ENCODE measurements around the gene MPPED2. TPM values are rescaled to one million over a fixed set of nuclear protein-coding genes. Genes with fewer than 3 reads are reported as not detected.

Gene MPPED2
- total and polyA plus RNA-seq, 2 of the 13 experiments (the other 11 are each of a cell fraction or from before 2014, with no cell fraction given): not detected

DNA sequence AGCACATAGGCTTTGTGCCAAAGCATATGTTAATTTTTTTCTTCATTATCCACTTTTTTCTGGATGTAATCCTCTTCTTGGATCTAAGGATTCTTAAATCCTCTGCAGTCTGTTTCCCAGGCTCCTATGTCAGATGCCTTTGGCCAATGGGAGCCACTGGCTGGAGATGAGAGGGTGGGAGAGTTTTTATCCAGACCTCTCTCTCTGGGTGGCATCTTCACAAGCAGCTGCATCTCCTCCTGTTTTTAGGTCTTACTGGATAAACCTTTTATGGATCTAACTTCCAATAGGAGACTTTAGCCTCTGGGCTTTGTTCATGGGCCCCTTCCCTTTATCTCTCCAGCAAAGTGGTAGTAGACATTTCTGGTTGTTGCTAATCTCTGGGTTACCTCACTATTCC is 22.4 kb upstream of the MPPED2 start:
- Histone ChIP-seq H3K27ac (ENCODE audit: extremely low read length, insufficient read depth, low read length) (no peak overlapping the region), H3K9ac (ENCODE audit: insufficient read depth, low read depth, low read length) (no peak overlapping the region), H3K4me1 (ENCODE audit: insufficient read depth, low read length) (no peaks in the 10 kb centered on the region), H3K79me2 (ENCODE audit: insufficient read depth, low read length) (no peaks in the 10 kb centered on the region), H3K4me3 (replicated peaks in 1 of 3; ENCODE audit: insufficient read depth in 1 of 3, low read depth in 2 of 3, low read length in 3 of 3) (no peak overlapping the region), H3K9me3 (ENCODE audit: low read length) (no peaks in the 10 kb centered on the region), H2AFZ (ENCODE audit: low read length) (no peak overlapping the region), H4K20me1 (ENCODE audit: insufficient read depth, low read length) (no peaks in the 10 kb centered on the region), H3K36me3 (replicated peaks in 1 of 2; ENCODE audit: control insufficient read depth in 1 of 2, insufficient read depth in 2 of 2, low read length in 2 of 2) (no peaks in the 10 kb centered on the region), H3K4me2 (ENCODE audit: low read depth, low read length) (no peak overlapping the region), H3K27me3 (ENCODE audit: control insufficient read depth in 1 of 2, insufficient read depth in 2 of 2, low read length in 2 of 2) (no peaks in the 10 kb centered on the region)
- intact Hi-C loops (cut with micrococcal nuclease; ENCODE audit: unreplicated experiment): no loop called here
- BruUV-seq (replicated peaks): no TSS peak
- TF ChIP-seq, protein P1, sequence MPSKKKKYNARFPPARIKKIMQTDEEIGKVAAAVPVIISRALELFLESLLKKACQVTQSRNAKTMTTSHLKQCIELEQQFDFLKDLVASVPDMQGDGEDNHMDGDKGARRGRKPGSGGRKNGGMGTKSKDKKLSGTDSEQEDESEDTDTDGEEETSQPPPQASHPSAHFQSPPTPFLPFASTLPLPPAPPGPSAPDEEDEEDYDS (CRISPR knock-in tag; IDR thresholded peaks at IDR 0.05): no peak
- TF ChIP-seq, protein P2, sequence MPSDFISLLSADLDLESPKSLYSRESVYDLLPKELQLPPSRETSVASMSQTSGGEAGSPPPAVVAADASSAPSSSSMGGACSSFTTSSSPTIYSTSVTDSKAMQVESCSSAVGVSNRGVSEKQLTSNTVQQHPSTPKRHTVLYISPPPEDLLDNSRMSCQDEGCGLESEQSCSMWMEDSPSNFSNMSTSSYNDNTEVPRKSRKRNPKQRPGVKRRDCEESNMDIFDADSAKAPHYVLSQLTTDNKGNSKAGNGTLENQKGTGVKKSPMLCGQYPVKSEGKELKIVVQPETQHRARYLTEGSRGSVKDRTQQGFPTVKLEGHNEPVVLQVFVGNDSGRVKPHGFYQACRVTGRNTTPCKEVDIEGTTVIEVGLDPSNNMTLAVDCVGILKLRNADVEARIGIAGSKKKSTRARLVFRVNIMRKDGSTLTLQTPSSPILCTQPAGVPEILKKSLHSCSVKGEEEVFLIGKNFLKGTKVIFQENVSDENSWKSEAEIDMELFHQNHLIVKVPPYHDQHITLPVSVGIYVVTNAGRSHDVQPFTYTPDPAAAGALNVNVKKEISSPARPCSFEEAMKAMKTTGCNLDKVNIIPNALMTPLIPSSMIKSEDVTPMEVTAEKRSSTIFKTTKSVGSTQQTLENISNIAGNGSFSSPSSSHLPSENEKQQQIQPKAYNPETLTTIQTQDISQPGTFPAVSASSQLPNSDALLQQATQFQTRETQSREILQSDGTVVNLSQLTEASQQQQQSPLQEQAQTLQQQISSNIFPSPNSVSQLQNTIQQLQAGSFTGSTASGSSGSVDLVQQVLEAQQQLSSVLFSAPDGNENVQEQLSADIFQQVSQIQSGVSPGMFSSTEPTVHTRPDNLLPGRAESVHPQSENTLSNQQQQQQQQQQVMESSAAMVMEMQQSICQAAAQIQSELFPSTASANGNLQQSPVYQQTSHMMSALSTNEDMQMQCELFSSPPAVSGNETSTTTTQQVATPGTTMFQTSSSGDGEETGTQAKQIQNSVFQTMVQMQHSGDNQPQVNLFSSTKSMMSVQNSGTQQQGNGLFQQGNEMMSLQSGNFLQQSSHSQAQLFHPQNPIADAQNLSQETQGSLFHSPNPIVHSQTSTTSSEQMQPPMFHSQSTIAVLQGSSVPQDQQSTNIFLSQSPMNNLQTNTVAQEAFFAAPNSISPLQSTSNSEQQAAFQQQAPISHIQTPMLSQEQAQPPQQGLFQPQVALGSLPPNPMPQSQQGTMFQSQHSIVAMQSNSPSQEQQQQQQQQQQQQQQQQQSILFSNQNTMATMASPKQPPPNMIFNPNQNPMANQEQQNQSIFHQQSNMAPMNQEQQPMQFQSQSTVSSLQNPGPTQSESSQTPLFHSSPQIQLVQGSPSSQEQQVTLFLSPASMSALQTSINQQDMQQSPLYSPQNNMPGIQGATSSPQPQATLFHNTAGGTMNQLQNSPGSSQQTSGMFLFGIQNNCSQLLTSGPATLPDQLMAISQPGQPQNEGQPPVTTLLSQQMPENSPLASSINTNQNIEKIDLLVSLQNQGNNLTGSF (CRISPR knock-in tag; IDR thresholded peaks at IDR 0.05): no peak
- no peak for TF ChIP-seq CEBPB (IDR thresholded peaks at IDR 0.05; ENCODE audit: borderline replicate concordance, low read depth, low read length)
- TF ChIP-seq FOXC1 (CRISPR knock-in tag; IDR thresholded peaks at IDR 0.05; ENCODE audit: borderline replicate concordance): no peak
- no peak for TF ChIP-seq PCBP1 (IDR thresholded peaks at IDR 0.05; ENCODE audit: borderline replicate concordance, low read depth, low read length)
- TF ChIP-seq LCORL (IDR thresholded peaks at IDR 0.05): no peak
- TF ChIP-seq LCORL (CRISPR knock-in tag; IDR thresholded peaks at IDR 0.05): no peak
- no peak for TF ChIP-seq SMYD3 (CRISPR knock-in tag; IDR thresholded peaks at IDR 0.05)
- no peak for TF ChIP-seq IRX3 (CRISPR knock-in tag; IDR thresholded peaks at IDR 0.05; ENCODE audit: borderline replicate concordance, low read depth)
- no peak for TF ChIP-seq ETV6 (CRISPR knock-in tag; conservative IDR thresholded peaks at IDR 0.05)
- TF ChIP-seq, protein P3, sequence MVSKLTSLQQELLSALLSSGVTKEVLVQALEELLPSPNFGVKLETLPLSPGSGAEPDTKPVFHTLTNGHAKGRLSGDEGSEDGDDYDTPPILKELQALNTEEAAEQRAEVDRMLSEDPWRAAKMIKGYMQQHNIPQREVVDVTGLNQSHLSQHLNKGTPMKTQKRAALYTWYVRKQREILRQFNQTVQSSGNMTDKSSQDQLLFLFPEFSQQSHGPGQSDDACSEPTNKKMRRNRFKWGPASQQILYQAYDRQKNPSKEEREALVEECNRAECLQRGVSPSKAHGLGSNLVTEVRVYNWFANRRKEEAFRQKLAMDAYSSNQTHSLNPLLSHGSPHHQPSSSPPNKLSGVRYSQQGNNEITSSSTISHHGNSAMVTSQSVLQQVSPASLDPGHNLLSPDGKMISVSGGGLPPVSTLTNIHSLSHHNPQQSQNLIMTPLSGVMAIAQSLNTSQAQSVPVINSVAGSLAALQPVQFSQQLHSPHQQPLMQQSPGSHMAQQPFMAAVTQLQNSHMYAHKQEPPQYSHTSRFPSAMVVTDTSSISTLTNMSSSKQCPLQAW (CRISPR knock-in tag; IDR thresholded peaks at IDR 0.05): no peak
- TF ChIP-seq NCOR1 (IDR thresholded peaks at IDR 0.05; ENCODE audit: borderline replicate concordance, low read length): no peak
- TF ChIP-seq, protein P4, sequence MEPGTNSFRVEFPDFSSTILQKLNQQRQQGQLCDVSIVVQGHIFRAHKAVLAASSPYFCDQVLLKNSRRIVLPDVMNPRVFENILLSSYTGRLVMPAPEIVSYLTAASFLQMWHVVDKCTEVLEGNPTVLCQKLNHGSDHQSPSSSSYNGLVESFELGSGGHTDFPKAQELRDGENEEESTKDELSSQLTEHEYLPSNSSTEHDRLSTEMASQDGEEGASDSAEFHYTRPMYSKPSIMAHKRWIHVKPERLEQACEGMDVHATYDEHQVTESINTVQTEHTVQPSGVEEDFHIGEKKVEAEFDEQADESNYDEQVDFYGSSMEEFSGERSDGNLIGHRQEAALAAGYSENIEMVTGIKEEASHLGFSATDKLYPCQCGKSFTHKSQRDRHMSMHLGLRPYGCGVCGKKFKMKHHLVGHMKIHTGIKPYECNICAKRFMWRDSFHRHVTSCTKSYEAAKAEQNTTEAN (CRISPR knock-in tag; conservative IDR thresholded peaks at IDR 0.05): no peak
- ChIA-PET CTCF (ENCODE audit: low intra/inter-chr PET ratio, low total read pairs) (no interaction called here), POLR2A (no interaction called here)
- ATAC-seq (no peak), DNase-seq (ENCODE audit: low spot score) (no peak), FAIRE-seq (no peak)
- in situ Hi-C loops (cut with HindIII; ENCODE audit: extremely low pct_ligation_motif_present, low pct_unique_long_range_greater_than_20kb): no loop called here
